HepG2 (cell line): ENCODE measurements around the gene PPP1R9B. TPM values are rescaled to one million over a fixed set of nuclear protein-coding genes. Genes with fewer than 3 reads are reported as not detected.

ENCODE experiments used
- FOXA1 ChIP-seq, 2 experiments: fragments of 450-650 bp in 1 of 2; sonication (generic) in 1 of 2; formaldehyde crosslinking in 1 of 2; IDR thresholded peaks; 2 replicates each; pipeline versions ENCODE4 v1.4.0 to v1.6.1; 2016 to 2020; ENCODE audit warnings: missing genetic modification reagents in 1 of 2
- FOXO1 ChIP-seq: sonication (generic); formaldehyde crosslinking; IDR thresholded peaks from 2 replicates; pipeline ENCODE4 v1.4.0; 2020; ENCODE audit warnings: missing genetic modification reagents
- HCFC1 ChIP-seq: fragments of 150-350 bp; IDR thresholded peaks from 2 replicates; pipeline ENCODE4 v1.6.1; 2014; ENCODE audit warnings: low read depth, low read length
- KLF12 ChIP-seq: sonication (generic); formaldehyde crosslinking; IDR thresholded peaks from 2 replicates; pipeline ENCODE4 v1.4.0; 2020; ENCODE audit warnings: missing genetic modification reagents, borderline replicate concordance
- NRL ChIP-seq: sonication (generic); formaldehyde crosslinking; IDR thresholded peaks from 2 replicates; pipeline ENCODE4 v1.5.0; 2020; ENCODE audit warnings: missing genetic modification reagents, mild to moderate bottlenecking, moderate library complexity, borderline replicate concordance
- SP2 ChIP-seq: sonication (generic); formaldehyde crosslinking; IDR thresholded peaks from 2 replicates; pipeline ENCODE4 v1.5.1; 2020; ENCODE audit warnings: mild to moderate bottlenecking, missing genetic modification reagents
- SPEN ChIP-seq: sonication (generic); formaldehyde crosslinking; IDR thresholded peaks from 2 replicates; pipeline ENCODE4 v1.5.1; 2020; ENCODE audit warnings: low read depth, mild to moderate bottlenecking, missing genetic modification reagents
- THRA ChIP-seq: sonication (generic); formaldehyde crosslinking; IDR thresholded peaks from 2 replicates; pipeline ENCODE4 v1.4.0; 2020; ENCODE audit warnings: missing genetic modification reagents, borderline replicate concordance
- THYN1 ChIP-seq: sonication (generic); formaldehyde crosslinking; IDR thresholded peaks from 2 replicates; pipeline ENCODE4 v1.8.1; 2023; ENCODE audit warnings: low read depth, mild to moderate bottlenecking, moderate library complexity, missing genetic modification reagents, borderline replicate concordance
- ZNF251 ChIP-seq: sonication (generic); formaldehyde crosslinking; IDR thresholded peaks from 2 replicates; pipeline ENCODE4 v1.9.0; 2021; ENCODE audit warnings: mild to moderate bottlenecking, missing genetic modification reagents
- ZSCAN5A ChIP-seq: sonication (generic); formaldehyde crosslinking; IDR thresholded peaks from 2 replicates; pipeline ENCODE4 v1.8.0; 2022; ENCODE audit warnings: mild to moderate bottlenecking, missing genetic modification reagents, borderline replicate concordance
- polyA plus RNA-seq, 8 experiments: library from polyadenylated mRNA; depleted of rRNA in 3 of 8; stranded (reverse) in 7 of 8; unstranded in 1 of 8; fragments of >200 nt; fragmentation: Illumina TruSeq in 4 of 8; extraction: Trizol in 4 of 8; gene quantifications; 2 replicates each; pipeline versions ENCODE4 v1.2.1 to v1.2.3, GENCODE V29; 2011 to 2016; ENCODE audit warnings: low read depth in 4 of 8, missing spikeins in 1 of 8, mixed read lengths in 1 of 8; ENCODE audit not compliant: insufficient read depth in 1 of 8
- total RNA-seq, 5 experiments: library from RNA; depleted of rRNA; stranded (reverse); fragments of >200 nt; fragmentation: Illumina TruSeq; extraction: Trizol; gene quantifications; 2 replicates each; pipeline ENCODE4 v1.2.3, GENCODE V29; 2016; ENCODE audit warnings: low read depth in 1 of 5
- TF ChIP-seq, protein P1 (sequence below): sonication (generic); formaldehyde crosslinking; IDR thresholded peaks from 2 replicates; pipeline ENCODE4 v1.8.1; 2023; ENCODE audit warnings: mild to moderate bottlenecking, missing genetic modification reagents
- TF ChIP-seq, protein P2 (sequence below): sonication (generic); formaldehyde crosslinking; IDR thresholded peaks from 2 replicates; pipeline ENCODE4 v1.8.1; 2022; ENCODE audit warnings: mild to moderate bottlenecking, missing genetic modification reagents
- TF ChIP-seq, protein P3 (sequence below): sonication (generic); formaldehyde crosslinking; conservative IDR thresholded peaks from 2 replicates; pipeline ENCODE4 v1.5.0; 2020; ENCODE audit warnings: missing genetic modification reagents
- TF ChIP-seq, protein P4 (sequence below): sonication (generic); formaldehyde crosslinking; IDR thresholded peaks from 2 replicates; pipeline ENCODE4 v1.8.0; 2023; ENCODE audit warnings: mild to moderate bottlenecking, missing genetic modification reagents
- TF ChIP-seq, protein P5 (sequence below): sonication (generic); formaldehyde crosslinking; IDR thresholded peaks from 2 replicates; pipeline ENCODE4 v1.4.0; 2020; ENCODE audit warnings: mild to moderate bottlenecking, missing genetic modification reagents

PPP1R9B gene
- total and polyA plus RNA-seq, 2 of the 13 experiments (the other 11 are each of a cell fraction or from before 2014, with no cell fraction given), result 9.4 to 15.8 TPM

- TF ChIP-seq ZSCAN5A (CRISPR knock-in tag) (no peak), NRL (0 out of 2 replicates have a peak, but pooled peaks have one; percentile 33), FOXA1 (IDR thresholded peaks at IDR 0.05) (no peak), FOXA1 (CRISPR knock-in tag; IDR thresholded peaks at IDR 0.05) (no peak), HCFC1 (no peak), FOXO1 (no peak), ZNF251 (CRISPR knock-in tag) (no peak), THRA (0 out of 2 replicates have a peak, but pooled peaks have one; percentile 38), KLF12 (CRISPR knock-in tag) (no peak), SP2 (CRISPR knock-in tag) (no peak), SPEN (CRISPR knock-in tag) (0 out of 2 replicates have a peak, but pooled peaks have one; percentile 3), THYN1 (CRISPR knock-in tag) (no peak)
- TF ChIP-seq, protein P1, sequence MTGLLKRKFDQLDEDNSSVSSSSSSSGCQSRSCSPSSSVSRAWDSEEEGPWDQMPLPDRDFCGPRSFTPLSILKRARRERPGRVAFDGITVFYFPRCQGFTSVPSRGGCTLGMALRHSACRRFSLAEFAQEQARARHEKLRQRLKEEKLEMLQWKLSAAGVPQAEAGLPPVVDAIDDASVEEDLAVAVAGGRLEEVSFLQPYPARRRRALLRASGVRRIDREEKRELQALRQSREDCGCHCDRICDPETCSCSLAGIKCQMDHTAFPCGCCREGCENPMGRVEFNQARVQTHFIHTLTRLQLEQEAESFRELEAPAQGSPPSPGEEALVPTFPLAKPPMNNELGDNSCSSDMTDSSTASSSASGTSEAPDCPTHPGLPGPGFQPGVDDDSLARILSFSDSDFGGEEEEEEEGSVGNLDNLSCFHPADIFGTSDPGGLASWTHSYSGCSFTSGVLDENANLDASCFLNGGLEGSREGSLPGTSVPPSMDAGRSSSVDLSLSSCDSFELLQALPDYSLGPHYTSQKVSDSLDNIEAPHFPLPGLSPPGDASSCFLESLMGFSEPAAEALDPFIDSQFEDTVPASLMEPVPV (CRISPR knock-in tag), result no peak
- TF ChIP-seq, protein P2, sequence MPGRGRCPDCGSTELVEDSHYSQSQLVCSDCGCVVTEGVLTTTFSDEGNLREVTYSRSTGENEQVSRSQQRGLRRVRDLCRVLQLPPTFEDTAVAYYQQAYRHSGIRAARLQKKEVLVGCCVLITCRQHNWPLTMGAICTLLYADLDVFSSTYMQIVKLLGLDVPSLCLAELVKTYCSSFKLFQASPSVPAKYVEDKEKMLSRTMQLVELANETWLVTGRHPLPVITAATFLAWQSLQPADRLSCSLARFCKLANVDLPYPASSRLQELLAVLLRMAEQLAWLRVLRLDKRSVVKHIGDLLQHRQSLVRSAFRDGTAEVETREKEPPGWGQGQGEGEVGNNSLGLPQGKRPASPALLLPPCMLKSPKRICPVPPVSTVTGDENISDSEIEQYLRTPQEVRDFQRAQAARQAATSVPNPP (CRISPR knock-in tag), result no peak
- TF ChIP-seq, protein P3, sequence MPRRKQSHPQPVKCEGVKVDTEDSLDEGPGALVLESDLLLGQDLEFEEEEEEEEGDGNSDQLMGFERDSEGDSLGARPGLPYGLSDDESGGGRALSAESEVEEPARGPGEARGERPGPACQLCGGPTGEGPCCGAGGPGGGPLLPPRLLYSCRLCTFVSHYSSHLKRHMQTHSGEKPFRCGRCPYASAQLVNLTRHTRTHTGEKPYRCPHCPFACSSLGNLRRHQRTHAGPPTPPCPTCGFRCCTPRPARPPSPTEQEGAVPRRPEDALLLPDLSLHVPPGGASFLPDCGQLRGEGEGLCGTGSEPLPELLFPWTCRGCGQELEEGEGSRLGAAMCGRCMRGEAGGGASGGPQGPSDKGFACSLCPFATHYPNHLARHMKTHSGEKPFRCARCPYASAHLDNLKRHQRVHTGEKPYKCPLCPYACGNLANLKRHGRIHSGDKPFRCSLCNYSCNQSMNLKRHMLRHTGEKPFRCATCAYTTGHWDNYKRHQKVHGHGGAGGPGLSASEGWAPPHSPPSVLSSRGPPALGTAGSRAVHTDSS (CRISPR knock-in tag), result no peak
- TF ChIP-seq, protein P4, sequence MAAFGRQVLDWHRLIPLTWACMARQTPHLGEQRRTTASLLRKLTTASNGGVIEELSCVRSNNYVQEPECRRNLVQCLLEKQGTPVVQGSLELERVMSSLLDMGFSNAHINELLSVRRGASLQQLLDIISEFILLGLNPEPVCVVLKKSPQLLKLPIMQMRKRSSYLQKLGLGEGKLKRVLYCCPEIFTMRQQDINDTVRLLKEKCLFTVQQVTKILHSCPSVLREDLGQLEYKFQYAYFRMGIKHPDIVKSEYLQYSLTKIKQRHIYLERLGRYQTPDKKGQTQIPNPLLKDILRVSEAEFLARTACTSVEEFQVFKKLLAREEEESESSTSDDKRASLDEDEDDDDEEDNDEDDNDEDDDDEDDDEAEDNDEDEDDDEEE, result no peak
- TF ChIP-seq, protein P5, sequence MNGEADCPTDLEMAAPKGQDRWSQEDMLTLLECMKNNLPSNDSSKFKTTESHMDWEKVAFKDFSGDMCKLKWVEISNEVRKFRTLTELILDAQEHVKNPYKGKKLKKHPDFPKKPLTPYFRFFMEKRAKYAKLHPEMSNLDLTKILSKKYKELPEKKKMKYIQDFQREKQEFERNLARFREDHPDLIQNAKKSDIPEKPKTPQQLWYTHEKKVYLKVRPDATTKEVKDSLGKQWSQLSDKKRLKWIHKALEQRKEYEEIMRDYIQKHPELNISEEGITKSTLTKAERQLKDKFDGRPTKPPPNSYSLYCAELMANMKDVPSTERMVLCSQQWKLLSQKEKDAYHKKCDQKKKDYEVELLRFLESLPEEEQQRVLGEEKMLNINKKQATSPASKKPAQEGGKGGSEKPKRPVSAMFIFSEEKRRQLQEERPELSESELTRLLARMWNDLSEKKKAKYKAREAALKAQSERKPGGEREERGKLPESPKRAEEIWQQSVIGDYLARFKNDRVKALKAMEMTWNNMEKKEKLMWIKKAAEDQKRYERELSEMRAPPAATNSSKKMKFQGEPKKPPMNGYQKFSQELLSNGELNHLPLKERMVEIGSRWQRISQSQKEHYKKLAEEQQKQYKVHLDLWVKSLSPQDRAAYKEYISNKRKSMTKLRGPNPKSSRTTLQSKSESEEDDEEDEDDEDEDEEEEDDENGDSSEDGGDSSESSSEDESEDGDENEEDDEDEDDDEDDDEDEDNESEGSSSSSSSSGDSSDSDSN (CRISPR knock-in tag), result 0 out of 2 replicates have a peak, but pooled peaks have one; percentile 20
Observed at GRCh38 chr17:50139950-50140885, 10.3 kb downstream of the PPP1R9B start (continued).
